ENCODE measurements around the gene ASTN2.

DNA sequence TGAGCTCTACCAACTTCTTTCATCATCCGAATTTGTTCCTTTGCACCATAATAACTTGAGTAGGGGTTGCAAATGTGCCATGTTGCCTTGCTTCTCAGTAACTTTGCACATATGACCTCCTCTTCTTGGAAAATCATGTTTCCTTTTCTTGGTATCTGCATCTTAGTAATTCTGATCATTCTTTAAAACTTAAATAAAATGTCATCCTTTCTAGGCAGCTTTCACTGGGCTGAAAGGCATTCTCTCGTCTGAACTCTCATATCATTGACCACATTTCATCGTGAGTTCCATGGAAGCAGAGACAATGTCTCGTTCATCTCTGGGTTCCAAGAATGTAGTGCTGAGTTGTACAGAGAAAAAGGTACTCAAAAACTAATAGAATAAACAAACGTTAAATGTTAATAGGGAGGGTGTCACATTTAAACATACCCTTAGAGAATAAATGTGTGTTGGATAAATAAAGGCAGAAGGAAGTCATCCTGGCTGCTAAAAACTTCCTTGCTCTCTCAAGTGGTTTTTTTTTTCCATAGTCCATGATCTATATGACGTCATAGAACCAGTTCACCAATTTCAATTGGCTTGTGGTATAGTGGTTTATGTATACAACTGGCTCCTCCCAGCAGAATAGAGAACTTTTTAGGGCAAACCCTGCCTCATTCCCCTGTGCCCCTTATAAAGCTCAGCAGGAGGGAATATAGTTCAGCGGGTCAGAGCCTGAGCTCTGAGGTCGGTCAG lies 945.9 kb downstream of the ASTN2 start:
- TF ChIP-seq, protein P1, sequence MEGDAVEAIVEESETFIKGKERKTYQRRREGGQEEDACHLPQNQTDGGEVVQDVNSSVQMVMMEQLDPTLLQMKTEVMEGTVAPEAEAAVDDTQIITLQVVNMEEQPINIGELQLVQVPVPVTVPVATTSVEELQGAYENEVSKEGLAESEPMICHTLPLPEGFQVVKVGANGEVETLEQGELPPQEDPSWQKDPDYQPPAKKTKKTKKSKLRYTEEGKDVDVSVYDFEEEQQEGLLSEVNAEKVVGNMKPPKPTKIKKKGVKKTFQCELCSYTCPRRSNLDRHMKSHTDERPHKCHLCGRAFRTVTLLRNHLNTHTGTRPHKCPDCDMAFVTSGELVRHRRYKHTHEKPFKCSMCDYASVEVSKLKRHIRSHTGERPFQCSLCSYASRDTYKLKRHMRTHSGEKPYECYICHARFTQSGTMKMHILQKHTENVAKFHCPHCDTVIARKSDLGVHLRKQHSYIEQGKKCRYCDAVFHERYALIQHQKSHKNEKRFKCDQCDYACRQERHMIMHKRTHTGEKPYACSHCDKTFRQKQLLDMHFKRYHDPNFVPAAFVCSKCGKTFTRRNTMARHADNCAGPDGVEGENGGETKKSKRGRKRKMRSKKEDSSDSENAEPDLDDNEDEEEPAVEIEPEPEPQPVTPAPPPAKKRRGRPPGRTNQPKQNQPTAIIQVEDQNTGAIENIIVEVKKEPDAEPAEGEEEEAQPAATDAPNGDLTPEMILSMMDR (IDR thresholded peaks at IDR 0.05): no peak
- TF ChIP-seq POLR2A (IDR thresholded peaks at IDR 0.05): no peak

Measured in right lobe of liver (tissue), 4 donors.